K562 (cell line): ENCODE results near the gene CD207. TPM values are rescaled to one million over a fixed set of nuclear protein-coding genes. Genes with fewer than 3 reads are reported as not detected.

ENCODE experiments used
- ATAC-seq: fragments of 200-7000 bp; cut with Tn5 transposase; 3 replicates; pipeline ENCODE4 v1.9.1; 2020; ENCODE audit warnings: moderate library complexity
- BruUV-seq: library from RNA; stranded (reverse); fragments of 400-500 nt; replicated peaks from 2 replicates; lab custom pipeline; 2021; lab: Mats Ljungman, UMichigan
- CTCF ChIA-PET: fragments of 300-600 bp; formaldehyde crosslinking; extraction: SDS; loops from one replicate; lab custom pipeline; 2021; ENCODE audit warnings: low intra/inter-chr PET ratio; lab: Yijun Ruan, JAX
- POLR2A ChIA-PET: fragments of 300-600, 350-650 bp; sonication (Branson Sonifier 250); formaldehyde crosslinking; extraction: SDS; loops from one replicate; lab custom pipeline; 2021; ENCODE audit warnings: antibody characterized with exemption, inconsistent platforms; lab: Yijun Ruan, JAX
- DNase-seq, 4 experiments: peaks; one replicate each; pipeline versions ENCODE4 v3.0.0 to v3.0.0-alpha.2; 2011 to 2018; ENCODE audit warnings: low spot score in 3 of 4, mixed read lengths in 3 of 4; ENCODE audit errors: extremely low read depth in 1 of 4
- FAIRE-seq: peaks from 2 replicates; lab custom pipeline; 2011; peaks lifted over from hg19 to GRCh38; lab: Jason Lieb, UNC
- H2AFZ ChIP-seq: 2 replicates; pipeline ENCODE4 v1.6.0; 2011; ENCODE audit warnings: low read depth, low read length, control low read depth, inconsistent platforms
- H3K27ac ChIP-seq: fragments of 200-600 bp; 3 replicates; pipeline ENCODE4 v1.8.0; 2011; ENCODE audit warnings: low read depth, mild to moderate bottlenecking, control low read depth, inconsistent platforms, low read length, moderate library complexity, mixed read lengths; ENCODE audit errors: extremely low read depth
- H3K27me3 ChIP-seq, 2 experiments: fragments of 300-600 bp in 1 of 2; 2 replicates in 1 of 2; 3 replicates in 1 of 2; pipeline versions ENCODE4 v1.6.0 to v1.8.0; 2011; ENCODE audit warnings: inconsistent platforms in 2 of 2, low read length in 2 of 2, mild to moderate bottlenecking in 1 of 2, mixed read lengths in 1 of 2, moderate library complexity in 1 of 2; ENCODE audit not compliant: control insufficient read depth in 2 of 2, insufficient read depth in 2 of 2
- H3K36me3 ChIP-seq: fragments of 300-600 bp; 3 replicates; pipeline ENCODE4 v1.8.0; 2011; ENCODE audit warnings: mild to moderate bottlenecking, low read length, inconsistent platforms; ENCODE audit not compliant: control insufficient read depth, insufficient read depth
- H3K4me1 ChIP-seq, 2 experiments: fragments of 200-600 bp in 1 of 2; replicated peaks in 1 of 2; 2 replicates in 1 of 2; 3 replicates in 1 of 2; pipeline versions ENCODE4 v1.5.1 to v1.8.0; 2011; ENCODE audit warnings: inconsistent platforms in 2 of 2, low read length in 2 of 2, mild to moderate bottlenecking in 1 of 2, mixed read lengths in 1 of 2, moderate library complexity in 1 of 2; ENCODE audit not compliant: control insufficient read depth in 2 of 2, insufficient read depth in 2 of 2
- H3K4me2 ChIP-seq: 2 replicates; pipeline ENCODE4 v1.6.1; 2011; ENCODE audit warnings: low read length, control low read depth, inconsistent platforms, mixed read lengths; ENCODE audit not compliant: insufficient read depth
- H3K4me3 ChIP-seq: fragments of 200-600 bp; sonication (generic), shearing (Covaris generic); 2 replicates; pipeline ENCODE4 v1.5.1; 2016; ENCODE audit warnings: control low read depth, inconsistent platforms
- H3K79me2 ChIP-seq: fragments of 200-600 bp; 3 replicates; pipeline ENCODE4 v1.8.0; 2011; ENCODE audit warnings: low read length, inconsistent platforms; ENCODE audit not compliant: control insufficient read depth, insufficient read depth
- H3K9ac ChIP-seq, 2 experiments: 2 replicates each; pipeline versions ENCODE4 v1.6.0 to v1.6.1; 2011; ENCODE audit warnings: low read depth in 2 of 2, low read length in 2 of 2, control low read depth in 1 of 2, inconsistent platforms in 1 of 2, mild to moderate bottlenecking in 1 of 2, mixed read lengths in 1 of 2; ENCODE audit not compliant: insufficient read depth in 1 of 2
- H3K9me1 ChIP-seq: one replicate; pipeline ENCODE4 v1.6.0; 2011; ENCODE audit warnings: inconsistent platforms, mild to moderate bottlenecking, low read length, moderate library complexity; ENCODE audit not compliant: control insufficient read depth, insufficient read depth
- H3K9me3 ChIP-seq: replicated peaks from 2 replicates; pipeline ENCODE4 v1.5.1; 2011; ENCODE audit warnings: low read depth, low read length, inconsistent platforms; ENCODE audit not compliant: control insufficient read depth, insufficient read depth
- H4K20me1 ChIP-seq: replicated peaks from 2 replicates; pipeline ENCODE4 v1.6.1; 2011; ENCODE audit warnings: low read length, inconsistent platforms, mixed read lengths; ENCODE audit not compliant: control insufficient read depth, insufficient read depth
- CREB1 ChIP-seq, 2 experiments: sonication (generic) in 1 of 2; formaldehyde crosslinking in 1 of 2; IDR thresholded peaks; 2 replicates each; pipeline versions ENCODE4 v1.6.1 to v1.8.0; 2012 to 2022; ENCODE audit warnings: inconsistent platforms in 1 of 2, mild to moderate bottlenecking in 1 of 2, missing genetic modification reagents in 1 of 2, moderate library complexity in 1 of 2
- CREBBP ChIP-seq: IDR thresholded peaks from one replicate; pipeline ENCODE4 v1.6.1; 2012; ENCODE audit warnings: low read depth, mild to moderate bottlenecking, control low read depth, inconsistent platforms, low read length
- E4F1 ChIP-seq: fragments of 250-450 bp; sonication (Bioruptor Pico); IDR thresholded peaks from 2 replicates; pipeline ENCODE4 v1.5.0; 2021; ENCODE audit warnings: mild to moderate bottlenecking, borderline replicate concordance
- ELF4 ChIP-seq: fragments of 450-650 bp; formaldehyde crosslinking; IDR thresholded peaks from 2 replicates; pipeline ENCODE4 v1.4.0; 2022; ENCODE audit warnings: missing genetic modification characterization
- ETV1 ChIP-seq: fragments of 450-650 bp; conservative IDR thresholded peaks from 2 replicates; pipeline ENCODE4 v1.6.1; 2016; ENCODE audit warnings: missing genetic modification characterization, control low read depth, low read depth, missing compliant biosample characterization
- FOXM1 ChIP-seq, 2 experiments: fragments of 450-650 bp in 1 of 2; sonication (generic) in 1 of 2; formaldehyde crosslinking in 1 of 2; IDR thresholded peaks; 2 replicates each; pipeline versions ENCODE4 v1.6.1 to v1.9.0; 2017 to 2022; ENCODE audit warnings: low read depth in 2 of 2, mild to moderate bottlenecking in 2 of 2, missing genetic modification reagents in 1 of 2, moderate library complexity in 1 of 2
- GTF2B ChIP-seq: IDR thresholded peaks from 2 replicates; pipeline ENCODE4 v1.6.1; 2011; ENCODE audit not compliant: insufficient read length; ENCODE audit errors: extremely low read depth
- MCM7 ChIP-seq, 2 experiments: fragments of 450-650 bp; IDR thresholded peaks; 2 replicates each; pipeline ENCODE4 v1.6.1; 2016 to 2018
- PATZ1 ChIP-seq: fragments of 250-450 bp; sonication (Bioruptor Pico); IDR thresholded peaks from 2 replicates; pipeline ENCODE4 v1.5.0; 2020; ENCODE audit warnings: mild to moderate bottlenecking, borderline replicate concordance
- SETDB1 ChIP-seq: IDR thresholded peaks from one replicate; pipeline ENCODE4 v1.6.1; 2012; ENCODE audit warnings: low read length, control low read depth, inconsistent platforms
- SRSF9 ChIP-seq: fragments of 200-400 bp; formaldehyde crosslinking; IDR thresholded peaks from 2 replicates; pipeline ENCODE4 v1.6.1; 2017; ENCODE audit warnings: low read depth, low read length, borderline replicate concordance
- TCF15 ChIP-seq: fragments of 250-450 bp; sonication (Bioruptor Pico); IDR thresholded peaks from 2 replicates; pipeline ENCODE4 v1.8.0; 2022; ENCODE audit warnings: moderate library complexity, mild to moderate bottlenecking, inconsistent platforms
- TCF3 ChIP-seq: sonication (generic); formaldehyde crosslinking; IDR thresholded peaks from 2 replicates; pipeline ENCODE4 v1.4.0; 2020; ENCODE audit warnings: mild to moderate bottlenecking, missing genetic modification reagents
- TRIM24 ChIP-seq, 2 experiments: fragments of 450-650 bp; IDR thresholded peaks; 2 replicates each; pipeline ENCODE4 v1.6.1; 2016
- U2AF2 ChIP-seq: fragments of 200-400 bp; formaldehyde crosslinking; optimal IDR thresholded peaks from 2 replicates; pipeline ENCODE3; 2017; ENCODE audit warnings: low read depth, mild to moderate bottlenecking, low read length
- XRCC5 ChIP-seq: fragments of 200-400 bp; formaldehyde crosslinking; IDR thresholded peaks from 2 replicates; pipeline ENCODE4 v1.6.1; 2017; ENCODE audit warnings: low read depth, mild to moderate bottlenecking, low read length
- YBX1 ChIP-seq: fragments of 450-650 bp; IDR thresholded peaks from 2 replicates; pipeline ENCODE4 v1.7.1; 2016; ENCODE audit warnings: mild to moderate bottlenecking
- ZBED1 ChIP-seq: IDR thresholded peaks from 2 replicates; pipeline ENCODE4 v1.6.1; 2014
- ZC3H8 ChIP-seq: fragments of 450-650 bp; IDR thresholded peaks from 2 replicates; pipeline ENCODE4 v1.6.1; 2017
- ZNF354B ChIP-seq: fragments of 250-450 bp; sonication (Bioruptor Pico); IDR thresholded peaks from 2 replicates; pipeline ENCODE4 v1.4.0; 2020
- WGBS: fragments of 100-300 bp; shearing (Covaris generic); methylation state at CpG from one replicate; pipeline ENCODE4 v1.1.6; 2016; ENCODE audit warnings: low coverage, mixed read lengths; ENCODE audit not compliant: insufficient coverage; ENCODE audit errors: missing lambda C conversion rate; 5-methylcytosine and 5-hydroxymethylcytosine counted together
- in situ Hi-C: fragments of 300-500 bp; cut with MboI; formaldehyde crosslinking; loops from 4 replicates; pipeline ENCODE4 v1.15.0; 2018; ENCODE audit warnings: inconsistent platforms, mixed read lengths
- intact Hi-C: fragments of 100-400 bp; cut with micrococcal nuclease; formaldehyde crosslinking; loops from 2 replicates; pipeline ENCODE4 v1.14.2; 2022
- polyA plus RNA-seq, 8 experiments: library from polyadenylated mRNA; depleted of rRNA in 4 of 8; stranded (reverse) in 5 of 8; unstranded in 3 of 8; fragments of >200 nt; fragmentation: Nextera tagmentation in 2 of 8; fragmentation: Illumina TruSeq in 1 of 8; extraction: Ambion mirVana in 2 of 8; extraction: Trizol in 1 of 8; gene quantifications; 2 replicates each; pipeline versions ENCODE4 v1.2.1 to v1.2.3, GENCODE V29; 2011 to 2014; ENCODE audit warnings: inconsistent platforms in 1 of 8, missing spikeins in 1 of 8
- total RNA-seq, 7 experiments: library from RNA; depleted of rRNA in 6 of 7; stranded (reverse); fragments of >200 nt in 6 of 7; fragmentation: Illumina TruSeq in 2 of 7; extraction: Trizol in 2 of 7; gene quantifications; 2 replicates each; pipeline versions ENCODE4 v1.2.1 to v1.2.3, GENCODE V29; 2011 to 2021; ENCODE audit warnings: low replicate concordance in 1 of 7

Gene CD207
- total and polyA plus RNA-seq, 9 of the 15 experiments (the other 6 are each of a cell fraction or from before 2014, with no cell fraction given): not detected

GRCh38 chr2:70831861-70832260, 3.8 kb downstream of the CD207 start:
- no peak overlapping the region for H3K4me3 ChIP-seq
- peaks cover 24 to 64% of the 10 kb centered on the region in 2 experiments for H3K27me3 ChIP-seq
- CTCF ChIA-PET: no interaction called here
- intact Hi-C loops (no loop called here), in situ Hi-C loops (no loop called here)
- no peak for FAIRE-seq
- H3K27ac ChIP-seq: no peak overlapping the region
- H4K20me1 ChIP-seq: 0 out of 2 replicates have a peak, but pooled peaks cover 4% of the 10 kb centered on the region
- BruUV-seq: no TSS peak
- no peak overlapping the region for H3K4me2 ChIP-seq
- POLR2A ChIA-PET: no interaction called here
- H3K79me2 ChIP-seq: no peaks in the 10 kb centered on the region
- no peak for ATAC-seq
- no peak overlapping the region for H2AFZ ChIP-seq
- no peak overlapping the region for H3K9ac ChIP-seq
- no peaks in the 10 kb centered on the region for H3K36me3 ChIP-seq
- DNase-seq: no peak
- H3K4me1 ChIP-seq: no peaks in the 10 kb centered on the region; a peak in 2 of 5 replicates
- WGBS: 2% methylated on average over 6 of the region's 6 CpGs
- no peaks in the 10 kb centered on the region for H3K9me3 ChIP-seq
- no peak for TF ChIP-seq TRIM24 (IDR thresholded peaks at IDR 0.05)
- TF ChIP-seq SETDB1: no peak
- TF ChIP-seq YBX1: no peak
- no peak for TF ChIP-seq ETV1
- no peak for TF ChIP-seq TCF15 (CRISPR knock-in tag)
- TF ChIP-seq GTF2B: no peak
- no peak for TF ChIP-seq CREB1 (IDR thresholded peaks at IDR 0.05)
- no peak for TF ChIP-seq CREB1 (CRISPR knock-in tag; IDR thresholded peaks at IDR 0.05)
- TF ChIP-seq XRCC5: no peak
- no peak for TF ChIP-seq U2AF2
- no peak for TF ChIP-seq E4F1 (CRISPR knock-in tag)
- TF ChIP-seq SRSF9: no peak
- no peak for TF ChIP-seq ZC3H8
- TF ChIP-seq ELF4 (CRISPR knock-in tag): no peak
- TF ChIP-seq CREBBP: no peak
- no peak for TF ChIP-seq FOXM1 (IDR thresholded peaks at IDR 0.05; ENCODE audit: low read depth)
- TF ChIP-seq FOXM1 (CRISPR knock-in tag; IDR thresholded peaks at IDR 0.05; ENCODE audit: low read depth): no peak
- TF ChIP-seq PATZ1 (CRISPR knock-in tag): no peak
- TF ChIP-seq ZBED1: no peak
- TF ChIP-seq ZNF354B (CRISPR knock-in tag): no peak
- no peak for TF ChIP-seq TCF3 (CRISPR knock-in tag)
- no peak for TF ChIP-seq MCM7 (IDR thresholded peaks at IDR 0.05)
- TF ChIP-seq, all 486 proteins: peak for 0
- H3K9me1 ChIP-seq: no peaks in the 10 kb centered on the region
